ENCODE results near the gene BARD1. TPM values are rescaled to one million over a fixed set of nuclear protein-coding genes. Genes with fewer than 3 reads are reported as not detected.

The BARD1 gene
- total and polyA plus RNA-seq, 2 of the 13 experiments (the other 11 are each of a cell fraction or from before 2014, with no cell fraction given), result 5.3 to 30.4 TPM

- H3K27me3 ChIP-seq (ENCODE audit: control insufficient read depth in 1 of 2, insufficient read depth in 2 of 2, low read length in 2 of 2), result no peaks in the 10 kb centered on the region
- no peaks in the 10 kb centered on the region for H3K9me3 ChIP-seq (ENCODE audit: low read length)
- BruUV-seq (replicated peaks), result no TSS peak
- intact Hi-C loops (cut with micrococcal nuclease; ENCODE audit: unreplicated experiment) (no loop called here), in situ Hi-C loops (cut with HindIII; ENCODE audit: extremely low pct_ligation_motif_present, low pct_unique_long_range_greater_than_20kb) (no loop called here)
- no peak overlapping the region for H3K9ac ChIP-seq (ENCODE audit: insufficient read depth, low read depth, low read length)
- H4K20me1 ChIP-seq (ENCODE audit: insufficient read depth, low read length), result no peaks in the 10 kb centered on the region
- WGBS (ENCODE audit: low lambda C conversion rate), result 84% methylated on average over 3 of the region's 3 CpGs
- DNase-seq (ENCODE audit: low spot score), result no peak
- no peaks in the 10 kb centered on the region for H3K79me2 ChIP-seq (ENCODE audit: insufficient read depth, low read length)
- no peak for FAIRE-seq
- no peak for ATAC-seq
- no peak overlapping the region for H3K4me2 ChIP-seq (ENCODE audit: low read depth, low read length)
- H3K4me1 ChIP-seq (ENCODE audit: insufficient read depth, low read length), result no peaks in the 10 kb centered on the region
- no peak overlapping the region for H2AFZ ChIP-seq (ENCODE audit: low read length)
- POLR2A ChIA-PET, result no interaction called here
- TF ChIP-seq SMAD9 (CRISPR knock-in tag; IDR thresholded peaks at IDR 0.05), result no peak
- TF ChIP-seq CBFB (CRISPR knock-in tag; IDR thresholded peaks at IDR 0.05), result no peak
- TF ChIP-seq, protein P1, sequence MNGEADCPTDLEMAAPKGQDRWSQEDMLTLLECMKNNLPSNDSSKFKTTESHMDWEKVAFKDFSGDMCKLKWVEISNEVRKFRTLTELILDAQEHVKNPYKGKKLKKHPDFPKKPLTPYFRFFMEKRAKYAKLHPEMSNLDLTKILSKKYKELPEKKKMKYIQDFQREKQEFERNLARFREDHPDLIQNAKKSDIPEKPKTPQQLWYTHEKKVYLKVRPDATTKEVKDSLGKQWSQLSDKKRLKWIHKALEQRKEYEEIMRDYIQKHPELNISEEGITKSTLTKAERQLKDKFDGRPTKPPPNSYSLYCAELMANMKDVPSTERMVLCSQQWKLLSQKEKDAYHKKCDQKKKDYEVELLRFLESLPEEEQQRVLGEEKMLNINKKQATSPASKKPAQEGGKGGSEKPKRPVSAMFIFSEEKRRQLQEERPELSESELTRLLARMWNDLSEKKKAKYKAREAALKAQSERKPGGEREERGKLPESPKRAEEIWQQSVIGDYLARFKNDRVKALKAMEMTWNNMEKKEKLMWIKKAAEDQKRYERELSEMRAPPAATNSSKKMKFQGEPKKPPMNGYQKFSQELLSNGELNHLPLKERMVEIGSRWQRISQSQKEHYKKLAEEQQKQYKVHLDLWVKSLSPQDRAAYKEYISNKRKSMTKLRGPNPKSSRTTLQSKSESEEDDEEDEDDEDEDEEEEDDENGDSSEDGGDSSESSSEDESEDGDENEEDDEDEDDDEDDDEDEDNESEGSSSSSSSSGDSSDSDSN (CRISPR knock-in tag; IDR thresholded peaks at IDR 0.05), result no peak
- no peak for TF ChIP-seq ZFP90 (CRISPR knock-in tag; IDR thresholded peaks at IDR 0.05; ENCODE audit: borderline replicate concordance)
- no peak for TF ChIP-seq ZNF263 (CRISPR knock-in tag; IDR thresholded peaks at IDR 0.05)
- TF ChIP-seq ELF1 (CRISPR knock-in tag; IDR thresholded peaks at IDR 0.05), result no peak
- TF ChIP-seq BHLHE40 (IDR thresholded peaks at IDR 0.05; ENCODE audit: low read length), result no peak
- TF ChIP-seq ZNF629 (CRISPR knock-in tag; conservative IDR thresholded peaks at IDR 0.05), result no peak
- TF ChIP-seq GABPB1 (CRISPR knock-in tag; IDR thresholded peaks at IDR 0.05), result no peak
- TF ChIP-seq HNF4G (IDR thresholded peaks at IDR 0.05; ENCODE audit: borderline replicate concordance, low read depth, low read length), result no peak
- TF ChIP-seq HNF4G (CRISPR knock-in tag; IDR thresholded peaks at IDR 0.05; ENCODE audit: borderline replicate concordance, low read depth), result no peak
- no peak for TF ChIP-seq ZNF556 (CRISPR knock-in tag; IDR thresholded peaks at IDR 0.05; ENCODE audit: borderline replicate concordance)
- no peak for TF ChIP-seq ZEB1 (IDR thresholded peaks at IDR 0.05; ENCODE audit: insufficient replicate concordance, low read depth)
- no peak for TF ChIP-seq ZNF512B (CRISPR knock-in tag; IDR thresholded peaks at IDR 0.05; ENCODE audit: borderline replicate concordance)
- TF ChIP-seq EED (CRISPR knock-in tag; IDR thresholded peaks at IDR 0.05), result no peak
- TF ChIP-seq RXRA (CRISPR knock-in tag; IDR thresholded peaks at IDR 0.05), result no peak
- TF ChIP-seq, protein P2, sequence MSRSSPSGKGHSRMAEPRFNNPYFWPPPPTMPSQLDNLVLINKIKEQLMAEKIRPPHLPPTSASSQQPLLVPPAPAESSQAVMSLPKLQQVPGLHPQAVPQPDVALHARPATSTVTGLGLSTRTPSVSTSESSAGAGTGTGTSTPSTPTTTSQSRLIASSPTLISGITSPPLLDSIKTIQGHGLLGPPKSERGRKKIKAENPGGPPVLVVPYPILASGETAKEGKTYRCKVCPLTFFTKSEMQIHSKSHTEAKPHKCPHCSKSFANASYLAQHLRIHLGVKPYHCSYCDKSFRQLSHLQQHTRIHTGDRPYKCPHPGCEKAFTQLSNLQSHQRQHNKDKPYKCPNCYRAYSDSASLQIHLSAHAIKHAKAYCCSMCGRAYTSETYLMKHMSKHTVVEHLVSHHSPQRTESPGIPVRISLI (CRISPR knock-in tag; IDR thresholded peaks at IDR 0.05; ENCODE audit: borderline replicate concordance), result no peak
- no peak for TF ChIP-seq ZBTB1 (CRISPR knock-in tag; IDR thresholded peaks at IDR 0.05; ENCODE audit: borderline replicate concordance)
- no peak for TF ChIP-seq TGIF2 (CRISPR knock-in tag; IDR thresholded peaks at IDR 0.05)
- no peak overlapping the region for H3K27ac ChIP-seq (ENCODE audit: extremely low read length, insufficient read depth, low read length)
- no peak overlapping the region for H3K4me3 ChIP-seq (replicated peaks in 1 of 3; ENCODE audit: insufficient read depth in 1 of 3, low read depth in 2 of 3, low read length in 3 of 3)
- CTCF ChIA-PET (ENCODE audit: low intra/inter-chr PET ratio, low total read pairs), result no interaction called here
- peaks cover 0 to 16% of the 10 kb centered on the region in 2 experiments; a peak in 2 of 5 replicates for H3K36me3 ChIP-seq (replicated peaks in 1 of 2; ENCODE audit: control insufficient read depth in 1 of 2, insufficient read depth in 2 of 2, low read length in 2 of 2)
Observed at GRCh38 chr2:214772443-214773015, 37.0 kb downstream of the BARD1 start.
